ENCODE data around the gene ARL8B.
"Not testable (repeated sequence)": the region's sequence is repeated elsewhere in the genome, so short reads cannot be mapped to it uniquely, and the experiment has no call there.

GRCh38 chr3:5183714-5184113 lies 61.6 kb downstream of the ARL8B start:
- not testable (repeated sequence) for TF ChIP-seq CTCF (IDR thresholded peaks at IDR 0.05 in 2 of 3, conservative IDR thresholded peaks at IDR 0.05 in 1 of 3; ENCODE audit: insufficient read depth in 2 of 3, low read depth in 1 of 3, low read length in 3 of 3); MTA1 (IDR thresholded peaks at IDR 0.05; ENCODE audit: borderline replicate concordance)
- TF ChIP-seq, protein P1, sequence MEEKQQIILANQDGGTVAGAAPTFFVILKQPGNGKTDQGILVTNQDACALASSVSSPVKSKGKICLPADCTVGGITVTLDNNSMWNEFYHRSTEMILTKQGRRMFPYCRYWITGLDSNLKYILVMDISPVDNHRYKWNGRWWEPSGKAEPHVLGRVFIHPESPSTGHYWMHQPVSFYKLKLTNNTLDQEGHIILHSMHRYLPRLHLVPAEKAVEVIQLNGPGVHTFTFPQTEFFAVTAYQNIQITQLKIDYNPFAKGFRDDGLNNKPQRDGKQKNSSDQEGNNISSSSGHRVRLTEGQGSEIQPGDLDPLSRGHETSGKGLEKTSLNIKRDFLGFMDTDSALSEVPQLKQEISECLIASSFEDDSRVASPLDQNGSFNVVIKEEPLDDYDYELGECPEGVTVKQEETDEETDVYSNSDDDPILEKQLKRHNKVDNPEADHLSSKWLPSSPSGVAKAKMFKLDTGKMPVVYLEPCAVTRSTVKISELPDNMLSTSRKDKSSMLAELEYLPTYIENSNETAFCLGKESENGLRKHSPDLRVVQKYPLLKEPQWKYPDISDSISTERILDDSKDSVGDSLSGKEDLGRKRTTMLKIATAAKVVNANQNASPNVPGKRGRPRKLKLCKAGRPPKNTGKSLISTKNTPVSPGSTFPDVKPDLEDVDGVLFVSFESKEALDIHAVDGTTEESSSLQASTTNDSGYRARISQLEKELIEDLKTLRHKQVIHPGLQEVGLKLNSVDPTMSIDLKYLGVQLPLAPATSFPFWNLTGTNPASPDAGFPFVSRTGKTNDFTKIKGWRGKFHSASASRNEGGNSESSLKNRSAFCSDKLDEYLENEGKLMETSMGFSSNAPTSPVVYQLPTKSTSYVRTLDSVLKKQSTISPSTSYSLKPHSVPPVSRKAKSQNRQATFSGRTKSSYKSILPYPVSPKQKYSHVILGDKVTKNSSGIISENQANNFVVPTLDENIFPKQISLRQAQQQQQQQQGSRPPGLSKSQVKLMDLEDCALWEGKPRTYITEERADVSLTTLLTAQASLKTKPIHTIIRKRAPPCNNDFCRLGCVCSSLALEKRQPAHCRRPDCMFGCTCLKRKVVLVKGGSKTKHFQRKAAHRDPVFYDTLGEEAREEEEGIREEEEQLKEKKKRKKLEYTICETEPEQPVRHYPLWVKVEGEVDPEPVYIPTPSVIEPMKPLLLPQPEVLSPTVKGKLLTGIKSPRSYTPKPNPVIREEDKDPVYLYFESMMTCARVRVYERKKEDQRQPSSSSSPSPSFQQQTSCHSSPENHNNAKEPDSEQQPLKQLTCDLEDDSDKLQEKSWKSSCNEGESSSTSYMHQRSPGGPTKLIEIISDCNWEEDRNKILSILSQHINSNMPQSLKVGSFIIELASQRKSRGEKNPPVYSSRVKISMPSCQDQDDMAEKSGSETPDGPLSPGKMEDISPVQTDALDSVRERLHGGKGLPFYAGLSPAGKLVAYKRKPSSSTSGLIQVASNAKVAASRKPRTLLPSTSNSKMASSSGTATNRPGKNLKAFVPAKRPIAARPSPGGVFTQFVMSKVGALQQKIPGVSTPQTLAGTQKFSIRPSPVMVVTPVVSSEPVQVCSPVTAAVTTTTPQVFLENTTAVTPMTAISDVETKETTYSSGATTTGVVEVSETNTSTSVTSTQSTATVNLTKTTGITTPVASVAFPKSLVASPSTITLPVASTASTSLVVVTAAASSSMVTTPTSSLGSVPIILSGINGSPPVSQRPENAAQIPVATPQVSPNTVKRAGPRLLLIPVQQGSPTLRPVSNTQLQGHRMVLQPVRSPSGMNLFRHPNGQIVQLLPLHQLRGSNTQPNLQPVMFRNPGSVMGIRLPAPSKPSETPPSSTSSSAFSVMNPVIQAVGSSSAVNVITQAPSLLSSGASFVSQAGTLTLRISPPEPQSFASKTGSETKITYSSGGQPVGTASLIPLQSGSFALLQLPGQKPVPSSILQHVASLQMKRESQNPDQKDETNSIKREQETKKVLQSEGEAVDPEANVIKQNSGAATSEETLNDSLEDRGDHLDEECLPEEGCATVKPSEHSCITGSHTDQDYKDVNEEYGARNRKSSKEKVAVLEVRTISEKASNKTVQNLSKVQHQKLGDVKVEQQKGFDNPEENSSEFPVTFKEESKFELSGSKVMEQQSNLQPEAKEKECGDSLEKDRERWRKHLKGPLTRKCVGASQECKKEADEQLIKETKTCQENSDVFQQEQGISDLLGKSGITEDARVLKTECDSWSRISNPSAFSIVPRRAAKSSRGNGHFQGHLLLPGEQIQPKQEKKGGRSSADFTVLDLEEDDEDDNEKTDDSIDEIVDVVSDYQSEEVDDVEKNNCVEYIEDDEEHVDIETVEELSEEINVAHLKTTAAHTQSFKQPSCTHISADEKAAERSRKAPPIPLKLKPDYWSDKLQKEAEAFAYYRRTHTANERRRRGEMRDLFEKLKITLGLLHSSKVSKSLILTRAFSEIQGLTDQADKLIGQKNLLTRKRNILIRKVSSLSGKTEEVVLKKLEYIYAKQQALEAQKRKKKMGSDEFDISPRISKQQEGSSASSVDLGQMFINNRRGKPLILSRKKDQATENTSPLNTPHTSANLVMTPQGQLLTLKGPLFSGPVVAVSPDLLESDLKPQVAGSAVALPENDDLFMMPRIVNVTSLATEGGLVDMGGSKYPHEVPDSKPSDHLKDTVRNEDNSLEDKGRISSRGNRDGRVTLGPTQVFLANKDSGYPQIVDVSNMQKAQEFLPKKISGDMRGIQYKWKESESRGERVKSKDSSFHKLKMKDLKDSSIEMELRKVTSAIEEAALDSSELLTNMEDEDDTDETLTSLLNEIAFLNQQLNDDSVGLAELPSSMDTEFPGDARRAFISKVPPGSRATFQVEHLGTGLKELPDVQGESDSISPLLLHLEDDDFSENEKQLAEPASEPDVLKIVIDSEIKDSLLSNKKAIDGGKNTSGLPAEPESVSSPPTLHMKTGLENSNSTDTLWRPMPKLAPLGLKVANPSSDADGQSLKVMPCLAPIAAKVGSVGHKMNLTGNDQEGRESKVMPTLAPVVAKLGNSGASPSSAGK (IDR thresholded peaks at IDR 0.05), result not testable (repeated sequence)

Measured in K562 (cell line).